HAP-1 (cell line): ENCODE results near the gene TRIM26.
"Not testable (repeated sequence)": the region's sequence is repeated elsewhere in the genome, so short reads cannot be mapped to it uniquely, and the experiment has no call there.

Experiments used
- DNase-seq, 2 experiments: peaks; one replicate each; pipeline ENCODE4 v3.0.0-alpha.2; 2016 to 2020; ENCODE audit warnings: low spot score in 2 of 2
- H3K27me3 ChIP-seq: fragments of 250-450 bp; sonication (Bioruptor Pico); 2 replicates; pipeline ENCODE4 v1.5.1; 2020; ENCODE audit warnings: low read depth, mild to moderate bottlenecking, moderate library complexity
- H3K36me3 ChIP-seq: fragments of 250-450 bp; sonication (Bioruptor Pico); replicated peaks from 2 replicates; pipeline ENCODE4 v1.5.1; 2020; ENCODE audit warnings: mild to moderate bottlenecking
- H3K4me1 ChIP-seq: fragments of 250-450 bp; sonication (Bioruptor Pico); 2 replicates; pipeline ENCODE4 v1.5.1; 2020; ENCODE audit warnings: mild to moderate bottlenecking
- H3K4me3 ChIP-seq: fragments of 250-450 bp; sonication (Bioruptor Pico); 2 replicates; pipeline ENCODE4 v1.5.1; 2020; ENCODE audit warnings: mild to moderate bottlenecking, moderate library complexity
- H3K9me3 ChIP-seq: fragments of 250-450 bp; sonication (Bioruptor Pico); 2 replicates; pipeline ENCODE4 v1.5.1; 2020; ENCODE audit warnings: mild to moderate bottlenecking, moderate library complexity
- in situ Hi-C: fragments of 300-500 bp; cut with MboI; formaldehyde crosslinking; loops from 3 replicates; pipeline ENCODE4 v1.14.3; 2020; ENCODE audit warnings: low sequenced_read_pairs, inconsistent platforms, mixed read lengths

Gene TRIM26

GRCh38 chr6:30221956-30222355, 8.8 kb upstream of the TRIM26 start:
- not testable (repeated sequence) for DNase-seq

GRCh38 chr6:30221395-30221794, 8.2 kb upstream of the TRIM26 start:
- H3K27me3 ChIP-seq, H3K9me3 ChIP-seq, H3K4me3 ChIP-seq, DNase-seq, H3K36me3 ChIP-seq, in situ Hi-C loops, H3K4me1 ChIP-seq: not testable (repeated sequence)

More at GRCh38 chr6:30221956-30222355, 8.8 kb upstream of the TRIM26 start:
- H3K4me1 ChIP-seq, H3K4me3 ChIP-seq, H3K9me3 ChIP-seq, in situ Hi-C loops, H3K27me3 ChIP-seq, H3K36me3 ChIP-seq: not testable (repeated sequence)

DNA sequence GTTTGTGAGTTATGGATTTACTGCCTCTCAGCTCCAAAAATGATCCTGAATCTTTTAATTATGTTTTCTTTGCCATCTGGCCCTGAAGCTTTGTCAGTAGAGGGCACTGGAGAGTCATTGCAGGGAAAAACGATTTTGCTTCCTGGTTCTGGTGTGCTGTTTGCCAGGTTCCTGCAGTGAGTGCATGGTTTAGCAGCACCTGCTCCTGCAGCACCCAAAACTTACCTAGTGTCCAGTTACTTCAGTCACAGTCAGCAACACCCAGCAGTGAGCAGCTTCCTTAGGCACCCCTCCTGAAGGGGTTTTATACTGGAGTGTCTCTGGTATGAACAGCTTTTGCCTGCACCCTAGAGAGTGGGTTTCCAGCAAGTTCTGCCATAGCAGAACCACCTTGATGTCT, 6.0 kb upstream of the TRIM26 start:
- DNase-seq = peak; percentile 42 to 60
- Histone ChIP-seq H3K4me1 (peaks cover 3% of the 10 kb centered on the region), H3K9me3 (peaks cover 7% of the 10 kb centered on the region; the same call in 1 of the 2 replicates), H3K27me3 (no peaks in the 10 kb centered on the region), H3K4me3 (no peak overlapping the region), H3K36me3 (no peaks in the 10 kb centered on the region)
- in situ Hi-C loops = loop anchor here (10.0 kb wide), 1 partner anchor 96 kb away; no protein-coding TSS in a partner anchor

- H3K36me3 ChIP-seq = 0 out of 2 replicates have a peak, but pooled peaks cover 3% of the 10 kb centered on the region
- peaks cover 22% of the 10 kb centered on the region for H3K4me1 ChIP-seq
- no peaks in the 10 kb centered on the region for H3K27me3 ChIP-seq
- no peaks in the 10 kb centered on the region for H3K9me3 ChIP-seq
- H3K4me3 ChIP-seq = no peak overlapping the region
- no peak for DNase-seq
- in situ Hi-C loops = loop anchor here (10.0 kb wide), 1 partner anchor 99 kb away; no protein-coding TSS in a partner anchor
Observed at GRCh38 chr6:30216096-30216495, 2.9 kb upstream of the TRIM26 start.

DNA sequence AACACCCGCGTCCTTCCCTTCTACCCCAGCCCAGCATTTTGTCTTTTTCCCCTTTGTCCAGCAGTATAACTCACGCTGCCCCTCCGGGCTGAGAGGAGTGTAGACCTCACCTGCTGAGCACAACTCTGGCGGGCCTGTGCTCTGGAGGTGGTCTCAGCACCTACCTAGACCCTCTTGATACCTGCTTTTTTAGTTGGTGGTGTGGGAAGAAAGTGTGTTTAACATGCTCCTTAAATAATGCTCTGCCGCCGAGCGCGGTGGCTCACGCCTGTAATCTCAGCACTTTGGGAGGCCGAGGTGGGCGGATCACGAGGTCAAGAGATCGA, 1.4 kb upstream of the TRIM26 start:
- Histone ChIP-seq H3K36me3 (0 out of 2 replicates have a peak, but pooled peaks cover 3% of the 10 kb centered on the region), H3K4me3 (peak overlapping the region; percentile 91), H3K27me3 (no peaks in the 10 kb centered on the region), H3K4me1 (peaks cover 29% of the 10 kb centered on the region), H3K9me3 (no peaks in the 10 kb centered on the region)
- in situ Hi-C loops = loop anchor here (10.0 kb wide), 1 partner anchor 100 kb away; no protein-coding TSS in a partner anchor
- no peak for DNase-seq

GRCh38 chr6:30213957-30214656, 901 bp upstream of the TRIM26 start:
- 0 out of 2 replicates have a peak, but pooled peaks cover 3% of the 10 kb centered on the region for H3K36me3 ChIP-seq
- H3K4me3 ChIP-seq = peak overlapping the region; percentile 91
- peaks cover 29% of the 10 kb centered on the region for H3K4me1 ChIP-seq
- in situ Hi-C loops = loop anchor here (10.0 kb wide), 1 partner anchor 101 kb away; no protein-coding TSS in a partner anchor
- DNase-seq = peak; percentile 34 to 70
- no peaks in the 10 kb centered on the region for H3K9me3 ChIP-seq
- H3K27me3 ChIP-seq = no peaks in the 10 kb centered on the region

GRCh38 chr6:30213667-30213956, 406 bp upstream of the TRIM26 start:
- no peaks in the 10 kb centered on the region for H3K27me3 ChIP-seq
- 0 out of 2 replicates have a peak, but pooled peaks cover 3% of the 10 kb centered on the region for H3K36me3 ChIP-seq
- no peaks in the 10 kb centered on the region for H3K9me3 ChIP-seq
- H3K4me1 ChIP-seq = peaks cover 29% of the 10 kb centered on the region
- in situ Hi-C loops = loop anchor here (10.0 kb wide), 1 partner anchor 101 kb away; no protein-coding TSS in a partner anchor
- peak overlapping the region; percentile 91 for H3K4me3 ChIP-seq
- no peak for DNase-seq

DNA sequence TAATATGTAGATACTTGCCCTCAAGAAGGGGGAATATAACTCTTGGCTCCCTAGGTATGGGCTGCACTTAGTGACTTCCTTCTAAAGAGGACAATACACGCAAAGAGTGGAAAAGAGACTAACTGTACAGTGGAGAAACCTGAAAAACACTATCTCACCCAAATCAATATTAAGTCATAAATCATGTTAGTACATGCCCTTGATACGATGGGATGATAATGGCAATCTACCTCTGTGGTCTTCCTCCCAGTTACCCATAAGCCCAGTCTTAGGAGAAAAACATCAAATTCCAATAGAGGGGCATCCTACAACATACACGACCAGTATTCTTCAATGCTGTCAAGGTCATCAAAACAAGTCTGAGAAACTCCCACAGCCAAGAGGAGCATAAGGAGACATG, 1.3 kb downstream of the TRIM26 start:
- DNase-seq = no peak
- in situ Hi-C loops = loop anchor here (10.0 kb wide), 1 partner anchor 103 kb away; no protein-coding TSS in a partner anchor
- Histone ChIP-seq H3K36me3 (peaks cover 3% of the 10 kb centered on the region; the same call in 1 of the 2 replicates), H3K9me3 (no peaks in the 10 kb centered on the region), H3K4me1 (peaks cover 37% of the 10 kb centered on the region), H3K4me3 (peak overlapping the region; percentile 91), H3K27me3 (no peaks in the 10 kb centered on the region)

GRCh38 chr6:30211306-30211705, 1.9 kb downstream of the TRIM26 start:
- in situ Hi-C loops = loop anchor here (10.0 kb wide), 1 partner anchor 103 kb away; no protein-coding TSS in a partner anchor
- Histone ChIP-seq H3K4me3 (no peak overlapping the region), H3K4me1 (peaks cover 37% of the 10 kb centered on the region), H3K27me3 (no peaks in the 10 kb centered on the region), H3K36me3 (peaks cover 3% of the 10 kb centered on the region), H3K9me3 (no peaks in the 10 kb centered on the region)
- DNase-seq = no peak

DNA sequence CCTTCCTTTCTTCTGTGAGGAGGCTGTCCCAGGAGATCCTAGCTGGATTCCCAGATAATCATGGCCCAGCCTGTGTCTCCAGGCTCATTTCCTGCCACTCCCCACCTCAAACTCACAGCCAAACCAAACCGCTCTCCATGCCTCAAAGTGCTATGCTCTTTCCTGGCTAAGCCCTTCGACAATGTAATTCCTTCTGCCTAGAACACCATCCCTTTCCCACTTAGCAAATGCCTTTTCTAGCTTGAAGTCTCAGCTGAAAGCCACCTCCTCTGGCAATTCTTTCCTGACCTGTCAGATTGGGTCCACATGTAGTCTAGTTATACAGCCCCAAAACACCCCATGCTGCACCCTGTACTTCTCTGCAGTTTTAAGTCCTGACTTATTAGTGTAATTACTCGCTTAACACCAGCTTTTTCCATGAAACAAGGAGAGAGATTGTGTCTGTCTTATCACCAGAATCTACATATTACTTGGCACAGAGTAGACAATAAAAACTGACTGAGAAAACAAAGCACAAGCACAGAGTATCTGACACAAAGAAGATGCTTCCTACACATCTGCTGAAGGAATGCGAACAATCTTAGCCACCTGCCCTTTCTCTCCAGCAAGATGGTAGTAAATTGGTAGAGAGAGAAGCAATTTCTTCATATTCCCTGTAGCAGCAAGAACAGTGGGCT, 5.4 kb downstream of the TRIM26 start:
- no peak for DNase-seq
- no peaks in the 10 kb centered on the region for H3K27me3 ChIP-seq
- no peak overlapping the region for H3K4me3 ChIP-seq
- H3K9me3 ChIP-seq = no peaks in the 10 kb centered on the region
- H3K36me3 ChIP-seq = peaks cover 3% of the 10 kb centered on the region
- in situ Hi-C loops = no loop called here
- peaks cover 26% of the 10 kb centered on the region for H3K4me1 ChIP-seq

- in situ Hi-C loops = no loop called here
- no peaks in the 10 kb centered on the region for H3K27me3 ChIP-seq
- peaks cover 30% of the 10 kb centered on the region for H3K4me1 ChIP-seq
- H3K36me3 ChIP-seq = peaks cover 3% of the 10 kb centered on the region
- no peak overlapping the region for H3K4me3 ChIP-seq
- no peaks in the 10 kb centered on the region for H3K9me3 ChIP-seq
- DNase-seq = no peak
Observed at GRCh38 chr6:30206799-30207618, 6.2 kb downstream of the TRIM26 start.

GRCh38 chr6:30206152-30206551, 7.1 kb downstream of the TRIM26 start:
- Histone ChIP-seq H3K27me3 (no peaks in the 10 kb centered on the region), H3K4me1 (peaks cover 28% of the 10 kb centered on the region), H3K4me3 (no peak overlapping the region), H3K9me3 (no peaks in the 10 kb centered on the region), H3K36me3 (peaks cover 2% of the 10 kb centered on the region)
- in situ Hi-C loops = no loop called here
- no peak for DNase-seq

DNA sequence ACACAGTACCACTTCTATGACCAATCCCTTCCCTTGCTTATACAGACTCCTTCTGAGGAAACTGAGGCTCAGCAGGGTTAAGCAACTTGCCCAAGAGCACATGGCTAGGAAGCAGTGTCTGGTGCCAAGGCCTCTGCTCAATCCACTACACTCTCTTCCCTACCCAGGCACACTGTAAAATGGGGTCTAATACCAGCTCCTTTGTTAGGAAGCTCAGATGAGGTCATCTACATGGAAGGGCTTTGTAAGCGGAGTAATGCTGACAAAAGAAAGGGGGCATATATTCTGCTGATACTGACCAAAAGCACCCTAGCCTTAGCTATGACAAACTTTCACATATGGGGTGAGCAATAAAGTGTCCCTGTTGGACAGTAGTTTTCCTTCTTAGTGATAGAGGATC, 9.1 kb downstream of the TRIM26 start:
- in situ Hi-C loops = no loop called here
- DNase-seq = no peak
- H3K4me3 ChIP-seq = no peak overlapping the region
- peaks cover 23% of the 10 kb centered on the region for H3K4me1 ChIP-seq
- peaks cover 14% of the 10 kb centered on the region for H3K36me3 ChIP-seq
- H3K9me3 ChIP-seq = no peaks in the 10 kb centered on the region
- H3K27me3 ChIP-seq = no peaks in the 10 kb centered on the region
